ENCODE data around the gene EIF4E.
"Not testable (repeated sequence)": the region's sequence is repeated elsewhere in the genome, so short reads cannot be mapped to it uniquely, and the experiment has no call there.

Gene EIF4E

GRCh38 chr4:98838977-98839618 is 89.8 kb downstream of the EIF4E start:
- peaks cover 38% of the 10 kb centered on the region for H3K9me3 Mint-ChIP-seq
- peak overlapping the region; percentile 70 for H3K27ac Mint-ChIP-seq
- H3K36me3 Mint-ChIP-seq (ENCODE audit: low read depth): peaks cover 15% of the 10 kb centered on the region
- H3K4me1 Mint-ChIP-seq: peaks cover 6% of the 10 kb centered on the region
- no peak overlapping the region for H3K4me3 Mint-ChIP-seq
- no peaks in the 10 kb centered on the region for H3K27me3 Mint-ChIP-seq (ENCODE audit: low read depth, poor library complexity)
- peak; percentile 2 for DNase-seq
- TF ChIP-seq CTCF (IDR thresholded peaks at IDR 0.05): no peak

GRCh38 chr4:98838531-98838930 is 90.4 kb downstream of the EIF4E start:
- H3K27me3 Mint-ChIP-seq (ENCODE audit: low read depth, poor library complexity): no peaks in the 10 kb centered on the region
- peaks cover 34% of the 10 kb centered on the region for H3K9me3 Mint-ChIP-seq
- H3K36me3 Mint-ChIP-seq (ENCODE audit: low read depth): peaks cover 15% of the 10 kb centered on the region
- no peak for TF ChIP-seq CTCF (IDR thresholded peaks at IDR 0.05)
- no peak overlapping the region for H3K27ac Mint-ChIP-seq
- H3K4me3 Mint-ChIP-seq: no peak overlapping the region
- peaks cover 6% of the 10 kb centered on the region for H3K4me1 Mint-ChIP-seq
- no peak for DNase-seq

GRCh38 chr4:98833384-98833783 is 95.5 kb downstream of the EIF4E start:
- no peaks in the 10 kb centered on the region for H3K36me3 Mint-ChIP-seq (ENCODE audit: low read depth)
- no peak overlapping the region for H3K27ac Mint-ChIP-seq
- peaks cover 4% of the 10 kb centered on the region for H3K27me3 Mint-ChIP-seq (ENCODE audit: low read depth, poor library complexity)
- no peak overlapping the region for H3K4me3 Mint-ChIP-seq
- no peak for DNase-seq
- H3K4me1 Mint-ChIP-seq: no peaks in the 10 kb centered on the region
- no peak for TF ChIP-seq CTCF (IDR thresholded peaks at IDR 0.05)
- no peaks in the 10 kb centered on the region for H3K9me3 Mint-ChIP-seq

GRCh38 chr4:98831036-98831435 is 97.9 kb downstream of the EIF4E start:
- not testable (repeated sequence) for H3K9me3 Mint-ChIP-seq; H3K27me3 Mint-ChIP-seq (ENCODE audit: low read depth, poor library complexity); H3K36me3 Mint-ChIP-seq (ENCODE audit: low read depth); DNase-seq; H3K4me3 Mint-ChIP-seq; H3K4me1 Mint-ChIP-seq; H3K27ac Mint-ChIP-seq
